Ascending aorta (tissue), 2 donors: Measurements from ENCODE around the gene LTBP2. TPM values are rescaled to one million over a fixed set of nuclear protein-coding genes. Genes with fewer than 3 reads are reported as not detected.
A peak's percentile ranks its signal among the peaks of the same experiment; 100 is the strongest.

ENCODE experiments used
- DNase-seq, 2 donors: peaks; one replicate each; pipeline ENCODE4 v3.0.0-alpha.2; 2019; ENCODE audit warnings: low spot score in 2 of 2
- H3K27ac ChIP-seq, 2 donors: fragments of 200-600 bp; sonication (generic); one replicate each; pipeline ENCODE4 v1.5.1; 2016 to 2017; ENCODE audit warnings: mild to moderate bottlenecking in 1 of 2
- H3K27me3 ChIP-seq: fragments of 200-600 bp; sonication (generic); one replicate; pipeline ENCODE4 v1.5.1; 2017
- H3K36me3 ChIP-seq, 2 donors: fragments of 200-600 bp; sonication (generic); one replicate each; pipeline ENCODE4 v1.5.1; 2016
- H3K4me1 ChIP-seq, 2 donors: fragments of 200-600 bp; sonication (generic); one replicate each; pipeline ENCODE4 v1.5.1; 2016 to 2017; ENCODE audit warnings: mild to moderate bottlenecking in 1 of 2
- H3K4me3 ChIP-seq, 2 donors: fragments of 200-600 bp; sonication (generic); one replicate each; pipeline ENCODE4 v1.5.1; 2016 to 2017; ENCODE audit warnings: mild to moderate bottlenecking in 1 of 2
- H3K9me3 ChIP-seq, 2 donors: fragments of 200-600 bp; sonication (generic); one replicate each; pipeline ENCODE4 v1.5.1; 2016
- CTCF ChIP-seq, 3 experiments: fragments of 200-600 bp in 2 of 3; fragments of 450-650 bp in 1 of 3; sonication (generic) in 2 of 3; IDR thresholded peaks; one replicate each; pipeline ENCODE4 v1.5.1; 2016 to 2019; ENCODE audit warnings: antibody characterized with exemption in 3 of 3, mild to moderate bottlenecking in 1 of 3, moderate library complexity in 1 of 3
- intact Hi-C: fragments of 100-400 bp; cut with DNase I; formaldehyde crosslinking; loops from one replicate; pipeline ENCODE4 v1.15.1; 2023
- total RNA-seq: library from RNA; depleted of rRNA; stranded (reverse); fragments of >200 nt; gene quantifications from one replicate; pipeline ENCODE4 v1.1.0, GENCODE V29; 2016

The LTBP2 gene
- total RNA-seq, 1 donor from 2014 or later: 383 TPM

- H3K4me1 ChIP-seq: no peaks in the 10 kb centered on the region
- intact Hi-C loops: loop anchor here (1.0 to 2.0 kb wide), 2 partner anchors 109 to 212 kb away; partner anchors contain the start of genes AREL1 and FCF1
- H3K4me3 ChIP-seq: no peak overlapping the region
- H3K27me3 ChIP-seq: no peaks in the 10 kb centered on the region
- no peaks in the 10 kb centered on the region for H3K9me3 ChIP-seq
- H3K27ac ChIP-seq: no peak overlapping the region
- peaks cover 52 to 70% of the 10 kb centered on the region in 2 donors for H3K36me3 ChIP-seq
- DNase-seq: peak in 1 of 2 donors; percentile 62
- TF ChIP-seq CTCF (IDR thresholded peaks at IDR 0.05): no peak
Measured at GRCh38 chr14:74500417-74501134, 111.5 kb downstream of the LTBP2 start.

DNA sequence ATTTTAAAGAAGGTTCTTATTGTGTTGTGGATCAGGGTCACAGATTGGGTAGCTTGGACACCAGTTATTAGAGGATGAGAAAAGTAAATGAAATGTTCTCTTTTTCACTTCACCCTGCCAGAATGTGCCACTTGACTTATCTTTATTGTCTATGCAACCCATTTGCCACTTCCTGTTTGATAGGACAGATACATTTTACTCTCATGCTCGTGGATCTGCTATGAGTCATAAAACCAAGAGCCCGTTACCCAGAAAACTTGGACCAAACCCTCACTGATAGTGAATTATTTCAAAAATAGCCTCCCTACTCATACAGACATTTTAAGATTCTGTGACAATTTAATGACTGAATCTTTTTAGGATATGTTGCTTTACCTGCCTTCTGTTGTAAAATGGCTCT, 116.7 kb downstream of the LTBP2 start:
- H3K4me1 ChIP-seq: peaks cover 0 to 7% of the 10 kb centered on the region in 2 donors
- H3K9me3 ChIP-seq: no peaks in the 10 kb centered on the region
- no peak overlapping the region for H3K4me3 ChIP-seq
- peaks cover 1 to 17% of the 10 kb centered on the region in 2 donors for H3K36me3 ChIP-seq
- no peak for DNase-seq
- H3K27ac ChIP-seq: peak overlapping the region; percentile 89 to 94
- intact Hi-C loops: loop anchor here (5.0 to 10.0 kb wide), 4 partner anchors 307 to 1659 kb away; partner anchors contain the start of genes ALDH6A1, GPATCH2L and LIN52
- H3K27me3 ChIP-seq: no peaks in the 10 kb centered on the region
- no peak for TF ChIP-seq CTCF (IDR thresholded peaks at IDR 0.05)

- intact Hi-C loops: loop anchor here (5.0 to 10.0 kb wide), 5 partner anchors 114 to 1661 kb away; partner anchors contain the start of genes ALDH6A1, GPATCH2L and LIN52
- no peaks in the 10 kb centered on the region for H3K9me3 ChIP-seq
- no peaks in the 10 kb centered on the region for H3K27me3 ChIP-seq
- DNase-seq: peak; percentile 99 to 100
- peak within 1 kb of the TSS; percentile 94 to 95 for H3K27ac ChIP-seq
- no peak for TF ChIP-seq CTCF (IDR thresholded peaks at IDR 0.05)
- peak within 1 kb of the TSS; percentile 91 to 93 for H3K4me3 ChIP-seq
- peaks cover 0 to 7% of the 10 kb centered on the region in 2 donors for H3K4me1 ChIP-seq
- H3K36me3 ChIP-seq: peaks cover 0 to 5% of the 10 kb centered on the region in 2 donors
Measured at GRCh38 chr14:74493343-74494261, 118.4 kb downstream of the LTBP2 start, which contains the start of gene ISCA2. TSS of gene ISCA2 (plus strand) at chr14:74493765. CDS start at chr14:74493775, 10 bp downstream.

GRCh38 chr14:74492776-74493342, 119.2 kb downstream of the LTBP2 start, which contains the start of gene NPC2:
TSS of gene NPC2 (minus strand) at chr14:74493305. CDS start at chr14:74493274, 31 bp downstream.
- no peaks in the 10 kb centered on the region for H3K9me3 ChIP-seq
- H3K36me3 ChIP-seq: peaks cover 0 to 5% of the 10 kb centered on the region in 2 donors
- intact Hi-C loops: loop anchor here (5.0 to 10.0 kb wide), 5 partner anchors 114 to 1662 kb away; partner anchors contain the start of genes ALDH6A1, GPATCH2L and LIN52
- TF ChIP-seq CTCF (IDR thresholded peaks at IDR 0.05): peak in 1 of 3 experiments; percentile 12
- no peaks in the 10 kb centered on the region for H3K27me3 ChIP-seq
- DNase-seq: no peak
- H3K4me1 ChIP-seq: peaks cover 0 to 7% of the 10 kb centered on the region in 2 donors
- peak within 1 kb of the TSS; percentile 94 to 95 for H3K27ac ChIP-seq
- peak within 1 kb of the TSS; percentile 91 to 93 for H3K4me3 ChIP-seq
